ENCODE measurements around the gene MROH8. TPM values are rescaled to one million over a fixed set of nuclear protein-coding genes. Genes with fewer than 3 reads are reported as not detected.

The MROH8 gene
- total RNA-seq, 1 experiment from 2014 or later, result 1.1 TPM

DNA sequence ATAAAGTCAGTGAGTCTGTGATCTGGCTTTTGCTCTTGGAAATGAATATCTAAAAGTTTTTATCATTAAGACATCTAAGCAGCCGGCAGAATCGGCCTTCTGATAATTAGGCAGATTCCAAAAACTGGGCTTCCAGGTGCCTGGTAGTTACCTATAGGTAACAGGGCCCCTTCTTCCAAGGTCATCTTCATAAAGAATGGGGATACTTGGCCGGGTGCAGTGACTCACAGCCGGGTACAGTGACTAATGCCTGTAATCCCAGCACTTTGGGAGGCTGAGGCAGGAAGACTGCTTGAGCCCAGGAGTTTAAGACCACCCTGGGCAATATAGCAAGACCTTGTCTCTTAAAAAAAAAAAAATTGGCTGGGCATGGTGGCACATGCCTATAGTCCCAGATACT lies 70.7 kb downstream of the MROH8 start:
- no peak overlapping the region for H3K27ac Mint-ChIP-seq (ENCODE audit: low read depth, unreplicated experiment)
- TF ChIP-seq, protein P1, sequence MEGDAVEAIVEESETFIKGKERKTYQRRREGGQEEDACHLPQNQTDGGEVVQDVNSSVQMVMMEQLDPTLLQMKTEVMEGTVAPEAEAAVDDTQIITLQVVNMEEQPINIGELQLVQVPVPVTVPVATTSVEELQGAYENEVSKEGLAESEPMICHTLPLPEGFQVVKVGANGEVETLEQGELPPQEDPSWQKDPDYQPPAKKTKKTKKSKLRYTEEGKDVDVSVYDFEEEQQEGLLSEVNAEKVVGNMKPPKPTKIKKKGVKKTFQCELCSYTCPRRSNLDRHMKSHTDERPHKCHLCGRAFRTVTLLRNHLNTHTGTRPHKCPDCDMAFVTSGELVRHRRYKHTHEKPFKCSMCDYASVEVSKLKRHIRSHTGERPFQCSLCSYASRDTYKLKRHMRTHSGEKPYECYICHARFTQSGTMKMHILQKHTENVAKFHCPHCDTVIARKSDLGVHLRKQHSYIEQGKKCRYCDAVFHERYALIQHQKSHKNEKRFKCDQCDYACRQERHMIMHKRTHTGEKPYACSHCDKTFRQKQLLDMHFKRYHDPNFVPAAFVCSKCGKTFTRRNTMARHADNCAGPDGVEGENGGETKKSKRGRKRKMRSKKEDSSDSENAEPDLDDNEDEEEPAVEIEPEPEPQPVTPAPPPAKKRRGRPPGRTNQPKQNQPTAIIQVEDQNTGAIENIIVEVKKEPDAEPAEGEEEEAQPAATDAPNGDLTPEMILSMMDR (IDR thresholded peaks at IDR 0.05; ENCODE audit: unreplicated experiment), result no peak
- DNase-seq (ENCODE audit: unreplicated experiment), result peak; percentile 25
- H3K4me1 Mint-ChIP-seq (ENCODE audit: insufficient read depth, unreplicated experiment), result peaks cover 2% of the 10 kb centered on the region
- H3K36me3 Mint-ChIP-seq (ENCODE audit: insufficient read depth, unreplicated experiment), result no peaks in the 10 kb centered on the region
- BruUV-seq (replicated peaks), result no TSS peak
- intact Hi-C loops (cut with micrococcal nuclease), result loop anchor here (10.0 kb wide), 1 partner anchor 66 kb away; the partner anchor contains the start of genes MROH8 and RPN2
- CTCF ChIA-PET, result interaction anchor here (1.1 to 1.7 kb wide), 2 partner anchors 69 to 83 kb away, joined by 3 to 4 read pairs; no protein-coding TSS in a partner anchor
- no peaks in the 10 kb centered on the region for H3K27me3 Mint-ChIP-seq (ENCODE audit: insufficient read depth, unreplicated experiment)
- H3K9me3 Mint-ChIP-seq (ENCODE audit: unreplicated experiment), result no peaks in the 10 kb centered on the region
- POLR2A ChIA-PET, result interaction anchor here (0.6 to 0.8 kb wide), 3 partner anchors 9 to 338 kb away, joined by 3 to 6 read pairs (median 3); no protein-coding TSS in a partner anchor
- no peak overlapping the region for H3K4me3 Mint-ChIP-seq (ENCODE audit: unreplicated experiment)

DNA sequence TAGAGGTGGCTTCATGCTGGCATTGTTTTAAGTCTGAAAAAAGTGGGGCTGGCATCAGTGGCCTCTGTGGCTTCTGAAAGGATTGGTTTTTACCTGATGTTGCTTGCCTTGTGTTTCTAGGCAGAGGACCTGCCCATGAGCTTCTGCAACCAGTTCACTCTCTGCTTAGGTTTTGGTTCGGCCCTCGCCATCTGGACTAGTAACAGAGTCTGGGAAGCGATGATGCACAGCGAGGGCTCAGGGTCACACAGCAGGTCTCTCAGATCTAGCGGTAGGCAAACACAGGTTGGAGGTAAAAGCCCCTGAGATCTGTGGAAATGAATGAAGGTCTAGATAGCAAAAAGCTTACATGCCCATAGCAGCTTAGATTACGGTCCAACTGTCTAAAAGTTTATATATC lies 76.8 kb downstream of the MROH8 start:
- Mint-ChIP-seq H3K9me3 (ENCODE audit: unreplicated experiment) (no peaks in the 10 kb centered on the region), H3K4me1 (ENCODE audit: insufficient read depth, unreplicated experiment) (peaks cover 9% of the 10 kb centered on the region), H3K4me3 (ENCODE audit: unreplicated experiment) (no peak overlapping the region), H3K27ac (ENCODE audit: low read depth, unreplicated experiment) (no peak overlapping the region), H3K27me3 (ENCODE audit: insufficient read depth, unreplicated experiment) (no peaks in the 10 kb centered on the region), H3K36me3 (ENCODE audit: insufficient read depth, unreplicated experiment) (no peaks in the 10 kb centered on the region)
- no TSS peak for BruUV-seq (replicated peaks)
- TF ChIP-seq, protein P1 (IDR thresholded peaks at IDR 0.05; ENCODE audit: unreplicated experiment), result no peak
- ChIA-PET CTCF (interaction anchor here (1.2 kb wide), 1 partner anchor 76 kb away, joined by 5 read pairs; the partner anchor contains the start of gene RPN2), POLR2A (interaction anchor here (1.9 kb wide), 1 partner anchor 76 kb away, joined by 7 read pairs; the partner anchor contains the start of genes MROH8 and RPN2)
- intact Hi-C loops (cut with micrococcal nuclease), result loop anchor here (10.0 kb wide), 1 partner anchor 72 kb away; the partner anchor contains the start of genes MROH8 and RPN2
- no peak for DNase-seq (ENCODE audit: unreplicated experiment)

DNA sequence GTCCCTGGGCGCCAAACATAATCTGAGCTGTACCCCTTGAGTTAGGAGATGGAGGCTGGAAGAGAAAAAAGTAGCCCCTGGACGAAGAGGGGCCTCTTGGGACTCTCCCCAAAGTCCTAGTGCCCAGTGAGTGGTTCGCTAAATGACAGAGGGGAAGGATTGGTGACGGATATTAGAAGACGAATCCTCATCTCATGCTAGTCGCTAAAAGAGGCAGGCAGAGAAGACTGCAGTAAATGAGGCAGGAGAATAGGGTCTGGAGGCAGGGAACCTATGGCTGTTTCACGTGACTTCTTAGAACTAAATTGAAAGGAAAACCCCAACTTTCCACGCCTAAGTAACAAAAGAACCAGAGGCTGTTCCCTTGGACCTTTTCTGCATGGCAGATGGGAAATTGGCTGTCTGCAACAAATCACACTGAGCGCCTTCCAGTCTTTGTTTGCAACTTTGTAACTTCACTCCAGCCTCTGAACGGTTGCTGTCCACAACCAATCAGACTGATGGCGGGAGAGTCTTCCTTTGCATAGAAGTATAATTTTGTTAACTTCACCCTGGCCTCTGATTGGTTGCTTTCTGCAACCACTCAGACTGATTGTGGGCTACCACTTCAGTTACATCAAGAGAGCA lies 82.8 kb downstream of the MROH8 start:
- no TSS peak for BruUV-seq (replicated peaks)
- peaks cover 13% of the 10 kb centered on the region for H3K36me3 Mint-ChIP-seq (ENCODE audit: insufficient read depth, unreplicated experiment)
- TF ChIP-seq, protein P1 (IDR thresholded peaks at IDR 0.05; ENCODE audit: unreplicated experiment), result no peak
- DNase-seq (ENCODE audit: unreplicated experiment), result no peak
- POLR2A ChIA-PET, result interaction anchor here (0.9 to 2.4 kb wide), 6 partner anchors 10 to 82 kb away, joined by 3 to 33 read pairs (median 8); partner anchors contain the start of genes MROH8 and RPN2
- H3K4me1 Mint-ChIP-seq (ENCODE audit: insufficient read depth, unreplicated experiment), result peaks cover 16% of the 10 kb centered on the region
- H3K27me3 Mint-ChIP-seq (ENCODE audit: insufficient read depth, unreplicated experiment), result no peaks in the 10 kb centered on the region
- H3K27ac Mint-ChIP-seq (ENCODE audit: low read depth, unreplicated experiment), result peak overlapping the region; percentile 87
- intact Hi-C loops (cut with micrococcal nuclease), result no loop called here
- no peaks in the 10 kb centered on the region for H3K9me3 Mint-ChIP-seq (ENCODE audit: unreplicated experiment)
- H3K4me3 Mint-ChIP-seq (ENCODE audit: unreplicated experiment), result peak overlapping the region; percentile 89
- CTCF ChIA-PET, result interaction anchor here (0.6 to 2.6 kb wide), 7 partner anchors 14 to 112 kb away, joined by 3 to 13 read pairs (median 6); partner anchors contain the start of genes MROH8 and RPN2

Measured in MCF 10A (cell line).